Measurements from ENCODE around the gene P2RX7.

The P2RX7 gene

GRCh38 chr12:121132601-121133481, at the start of gene P2RX7:
TSS of gene P2RX7 (plus strand) at chr12:121132876. CDS start at chr12:121132971, 95 bp downstream.
- no peak for FAIRE-seq

- FAIRE-seq = no peak
These were observed 48.4 kb upstream of the P2RX7 start for GRCh38 chr12:121084229-121084628.

DNA sequence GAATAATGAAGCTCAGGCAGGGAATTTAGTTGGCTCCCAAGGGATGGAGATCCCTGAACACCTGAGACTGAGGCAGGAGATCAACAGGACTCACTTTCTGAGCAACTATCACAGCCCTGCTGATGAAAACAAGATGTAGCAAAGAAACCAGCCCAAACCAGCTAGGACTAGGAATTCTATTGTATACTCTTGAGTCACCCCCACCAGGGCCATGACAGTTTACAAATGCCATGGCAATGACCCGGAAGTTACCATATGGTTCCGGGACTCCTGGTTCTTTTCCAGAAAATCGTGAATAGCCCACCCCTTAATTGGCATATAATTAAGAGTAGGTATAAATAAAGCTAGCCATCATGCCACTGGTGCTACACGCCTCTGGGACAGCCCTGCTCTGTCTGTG, 47.6 kb upstream of the P2RX7 start:
- no peak for FAIRE-seq

DNA sequence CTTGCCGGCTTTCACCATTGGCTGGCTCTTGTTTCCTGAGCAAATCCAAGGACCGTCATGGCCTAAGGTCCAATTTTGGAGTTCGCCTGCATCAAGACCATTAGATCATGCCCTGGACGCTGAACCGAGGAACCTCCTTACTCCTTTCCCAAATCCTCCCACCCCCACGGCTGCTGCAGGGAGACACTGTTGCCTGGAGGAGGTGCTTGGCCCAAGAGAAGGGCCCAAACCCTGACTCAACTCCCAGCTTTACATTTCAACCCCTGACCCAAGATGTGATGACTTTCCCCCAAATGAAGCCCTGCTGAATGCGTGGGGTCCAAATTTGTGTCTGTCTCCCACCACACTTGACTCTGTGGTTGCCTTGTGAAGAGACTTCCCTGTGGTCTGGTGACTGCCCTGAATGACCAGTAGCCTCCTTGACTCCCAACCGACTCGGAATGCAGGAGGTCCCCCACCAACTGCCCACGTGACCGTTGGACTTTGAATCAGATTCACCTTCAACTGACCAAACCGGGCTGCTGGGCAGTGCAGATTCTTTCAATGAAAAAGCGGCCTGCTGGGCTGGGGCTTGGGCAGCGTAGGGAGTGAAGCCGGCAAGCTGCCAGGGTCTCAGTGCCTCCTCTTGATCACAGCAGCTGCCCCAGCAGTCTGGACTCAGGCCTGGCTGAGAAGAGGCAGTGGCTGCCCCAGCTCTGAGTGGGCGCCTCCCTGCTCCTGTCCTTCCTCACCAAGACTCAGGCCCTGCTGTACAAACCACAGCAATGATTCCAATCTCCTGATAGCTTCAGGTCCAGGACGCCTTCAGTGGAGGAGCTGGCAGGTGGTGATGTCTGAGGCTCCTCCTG, 46.9 kb upstream of the P2RX7 start:
- no peak for FAIRE-seq

GRCh38 chr12:121086781-121087295, 45.8 kb upstream of the P2RX7 start:
- FAIRE-seq = no peak

DNA sequence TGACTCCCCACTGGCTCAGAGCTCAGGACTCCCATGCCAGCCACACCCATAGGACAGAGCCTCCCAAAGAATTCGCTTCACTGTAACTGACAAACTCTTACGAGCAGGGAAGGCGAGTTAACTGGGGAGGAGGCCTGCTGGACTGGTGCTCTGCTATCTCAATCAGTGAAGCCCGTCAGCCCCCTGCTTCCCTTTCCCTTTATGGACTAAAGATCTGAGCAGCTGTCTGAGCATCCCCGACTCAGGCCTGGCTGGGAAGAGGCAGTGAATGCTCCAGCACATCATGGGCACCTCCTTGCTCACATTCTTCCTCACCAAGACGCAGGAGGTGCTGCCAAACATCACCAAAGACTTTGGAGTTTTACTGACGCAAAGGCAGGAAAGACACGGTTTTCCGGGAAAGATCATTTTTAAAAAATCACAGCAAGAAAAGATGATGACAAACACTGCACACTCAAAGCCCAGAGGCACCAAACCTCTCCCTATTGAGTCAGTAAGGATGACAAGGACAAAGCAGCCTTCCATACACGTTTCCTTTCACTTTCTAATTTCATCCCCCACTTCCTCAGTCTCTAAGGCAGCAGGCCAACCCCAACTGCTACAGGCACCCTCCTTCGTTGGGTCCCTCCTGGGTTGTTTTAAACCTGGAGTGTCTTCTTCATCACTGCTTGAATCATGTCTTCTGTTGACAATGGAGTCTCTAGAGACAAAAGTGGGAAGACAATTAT, 45.0 kb upstream of the P2RX7 start:
- FAIRE-seq = no peak

DNA sequence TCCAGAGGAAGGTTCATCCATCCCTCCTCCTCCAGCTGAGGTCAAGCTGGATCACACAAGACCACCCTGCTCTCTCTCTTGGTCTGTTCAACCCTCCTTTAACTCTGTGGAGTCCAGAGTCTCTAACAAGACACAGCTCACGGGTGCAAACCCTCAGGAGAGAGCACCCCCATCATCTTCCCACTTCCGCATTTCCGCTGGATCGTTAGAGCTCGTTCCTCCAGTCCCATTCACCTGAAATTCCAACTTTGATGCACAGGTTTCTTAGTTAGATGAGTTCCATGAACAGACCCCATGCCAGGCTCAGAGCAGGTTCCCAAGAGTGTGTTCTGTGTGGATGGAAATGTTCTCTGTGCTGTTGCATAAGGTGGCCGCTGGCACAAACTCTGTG, 44.5 kb upstream of the P2RX7 start:
- no peak for FAIRE-seq

DNA sequence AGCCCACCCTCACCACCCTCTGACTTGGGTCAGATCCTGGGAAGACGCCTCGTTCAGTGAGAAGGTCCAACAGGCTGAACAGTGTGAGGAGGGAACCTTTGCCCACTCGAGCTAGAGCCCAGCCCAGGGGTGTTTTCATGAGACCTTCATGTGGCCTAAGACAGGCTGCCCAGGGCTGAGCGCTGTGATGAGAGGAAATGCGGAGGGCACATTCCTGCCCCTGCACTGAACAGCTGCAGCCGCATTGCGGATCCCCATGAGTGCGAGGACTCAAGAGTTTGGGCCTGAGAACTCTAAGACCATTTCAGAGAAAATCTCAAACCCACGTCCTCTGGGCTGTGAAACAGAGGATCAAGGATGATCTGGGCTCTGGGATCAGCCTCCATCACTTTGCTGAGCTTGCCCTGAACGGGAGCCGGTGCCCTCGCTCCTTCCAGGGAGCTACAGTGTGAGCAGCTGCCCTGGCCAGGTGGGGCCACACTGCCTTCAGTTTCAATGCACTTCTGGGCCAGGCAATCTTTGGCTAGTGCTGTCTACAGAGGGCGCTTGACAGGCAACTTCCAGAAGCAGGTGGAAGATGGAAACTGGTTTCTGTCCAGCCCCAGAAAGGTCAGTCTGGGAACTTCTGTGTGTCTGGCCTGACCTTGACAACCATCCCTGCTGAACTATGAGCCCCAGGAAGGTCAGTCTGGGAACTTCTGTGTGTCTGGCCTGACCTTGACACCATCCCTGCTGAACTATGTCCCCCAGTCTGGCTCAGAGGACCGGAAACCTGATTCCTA, 43.5 kb upstream of the P2RX7 start:
- FAIRE-seq = no peak

DNA sequence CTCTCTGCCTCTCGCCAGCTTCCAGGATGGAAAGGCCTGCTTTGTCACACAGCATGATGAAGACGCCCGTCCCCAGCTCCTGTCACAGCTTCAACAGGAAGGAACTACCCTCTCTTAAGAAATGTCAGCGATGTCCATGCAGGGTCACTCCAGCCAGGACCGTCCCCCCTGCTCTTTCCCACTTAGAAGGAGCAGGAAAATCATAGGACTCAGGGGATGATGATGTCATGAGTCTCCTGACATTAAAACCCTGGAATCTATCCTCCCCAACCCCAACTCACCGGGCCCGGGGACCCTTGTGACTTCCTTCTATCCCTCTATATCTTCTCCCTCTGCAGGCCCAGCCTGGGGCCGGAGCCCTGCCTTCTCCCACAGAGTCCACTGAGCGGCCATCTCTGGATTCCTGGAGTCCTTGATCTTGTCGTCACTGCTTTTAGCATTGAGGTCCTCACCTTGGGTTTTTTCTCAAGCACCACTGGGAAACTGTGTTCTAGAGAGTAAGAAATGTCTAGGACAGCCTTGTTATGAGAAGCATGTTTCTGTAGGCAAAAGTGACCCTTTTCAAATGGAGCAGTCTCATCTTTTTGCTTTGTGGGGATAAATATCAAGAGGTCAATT, 42.8 kb upstream of the P2RX7 start:
- no peak for FAIRE-seq

DNA sequence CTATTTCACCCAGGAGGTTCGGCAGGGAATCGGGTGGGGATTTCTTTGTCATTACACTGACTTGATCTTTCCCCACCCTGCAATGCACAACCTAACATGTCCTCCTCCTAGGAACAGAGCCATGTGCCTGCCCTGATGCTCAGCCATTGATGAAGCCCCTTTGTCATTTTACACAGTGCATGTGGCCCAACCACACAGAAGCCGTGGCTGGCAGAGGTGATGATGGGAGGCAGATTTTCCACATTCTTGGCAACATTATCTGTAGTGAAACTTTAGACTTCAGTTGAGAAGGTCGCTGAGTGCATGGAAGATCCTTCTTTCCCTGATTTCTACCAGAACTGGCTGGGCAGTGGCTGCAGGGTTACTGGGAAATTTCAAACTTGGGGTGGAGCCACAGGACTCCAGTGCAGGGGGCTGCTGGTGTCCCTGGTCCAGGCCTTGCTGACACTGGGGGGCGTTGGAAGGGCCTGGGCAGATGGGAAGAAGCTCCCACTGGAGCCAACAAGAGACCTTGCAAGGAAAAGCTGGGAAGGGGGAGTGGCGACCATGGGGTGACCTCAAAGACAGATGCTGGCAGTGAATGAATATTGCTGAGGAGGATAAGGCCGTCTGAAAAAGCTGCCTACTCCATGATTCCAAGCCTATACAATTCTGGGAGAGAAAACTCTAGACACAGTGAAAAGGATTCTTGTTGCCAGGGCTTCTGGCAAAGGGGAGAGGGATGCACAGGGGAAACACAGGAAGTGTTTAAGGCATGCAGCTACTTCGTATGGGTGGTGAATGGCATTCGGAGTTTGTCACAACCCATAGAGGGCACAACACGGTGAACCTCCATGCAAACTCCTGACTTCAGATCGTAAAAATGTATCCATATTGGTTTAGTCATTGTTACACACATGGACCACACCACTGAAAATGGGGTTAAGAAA, 41.8 kb upstream of the P2RX7 start:
- no peak for FAIRE-seq

DNA sequence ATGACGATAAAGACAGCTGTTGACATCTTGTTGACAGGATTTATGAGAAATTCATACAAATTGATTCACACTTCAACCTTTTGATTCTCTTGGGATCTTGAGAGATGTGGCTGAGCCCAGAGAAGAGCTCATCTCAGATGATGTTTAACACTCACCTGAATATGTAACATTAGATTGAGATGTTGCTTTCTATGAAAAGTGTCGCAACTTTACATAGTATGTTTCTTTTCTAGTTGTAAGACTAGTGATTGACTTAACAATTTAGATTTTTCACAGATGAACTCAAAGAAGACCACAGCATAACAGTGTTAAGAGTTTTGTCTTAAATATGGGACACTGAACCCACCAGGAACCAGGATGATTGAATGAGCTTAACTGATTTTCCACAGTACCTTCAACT, 40.6 kb upstream of the P2RX7 start:
- no peak for FAIRE-seq

DNA sequence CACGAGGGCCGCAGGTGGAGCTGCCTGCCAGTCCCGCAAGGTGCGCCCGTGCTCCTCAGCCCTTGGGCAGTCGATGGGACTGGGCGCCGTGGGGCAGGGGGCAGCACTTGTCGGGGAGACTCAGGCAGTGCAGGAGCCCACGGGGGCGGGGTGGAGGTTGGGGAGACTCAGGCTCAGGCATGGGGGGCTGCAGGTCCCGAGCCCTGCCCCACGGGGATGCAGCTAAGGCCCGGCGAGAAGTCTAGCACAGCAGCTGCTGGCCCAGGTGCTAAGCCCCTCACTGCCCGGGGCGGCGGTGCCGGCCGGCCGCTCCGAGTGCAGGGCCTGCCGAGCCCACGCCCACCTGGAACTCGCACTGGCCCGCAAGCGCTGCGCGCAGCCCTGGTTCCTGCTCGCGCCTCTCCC, 39.2 kb upstream of the P2RX7 start:
- no peak for FAIRE-seq

DNA sequence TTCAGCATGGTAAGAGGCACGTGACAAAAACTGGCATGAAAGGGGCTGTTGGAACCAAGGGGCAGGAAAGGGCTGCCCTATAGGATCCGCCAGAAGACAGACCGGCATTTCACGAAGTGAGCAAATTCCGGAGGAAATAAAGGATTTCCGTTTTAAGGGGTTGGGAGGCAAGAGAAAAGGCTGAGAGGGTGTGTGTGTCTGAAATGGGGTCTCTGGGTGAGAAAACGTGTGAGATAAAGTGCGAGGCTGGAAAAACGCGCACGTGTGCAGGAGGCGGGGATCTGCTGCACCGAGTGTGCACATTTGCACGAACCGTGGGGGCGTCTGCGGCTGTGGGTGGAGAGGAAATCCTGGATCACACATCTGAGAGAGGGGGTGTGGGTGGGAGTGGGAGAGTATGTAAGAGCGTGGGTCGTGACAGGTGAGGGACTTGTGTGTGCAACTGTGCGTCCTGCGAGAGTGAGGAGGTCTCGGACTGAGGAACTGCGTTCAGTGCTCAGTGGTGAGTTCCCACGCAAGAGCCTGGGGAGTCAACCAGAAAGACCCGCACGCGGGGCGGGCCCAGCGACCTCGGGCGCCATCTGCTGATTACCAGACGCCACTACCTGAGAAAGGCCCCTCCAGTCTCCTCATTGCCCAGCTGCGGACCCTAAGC, 37.0 kb upstream of the P2RX7 start:
- no peak for FAIRE-seq

GRCh38 chr12:121096199-121096798, 36.4 kb upstream of the P2RX7 start:
- no peak for FAIRE-seq

DNA sequence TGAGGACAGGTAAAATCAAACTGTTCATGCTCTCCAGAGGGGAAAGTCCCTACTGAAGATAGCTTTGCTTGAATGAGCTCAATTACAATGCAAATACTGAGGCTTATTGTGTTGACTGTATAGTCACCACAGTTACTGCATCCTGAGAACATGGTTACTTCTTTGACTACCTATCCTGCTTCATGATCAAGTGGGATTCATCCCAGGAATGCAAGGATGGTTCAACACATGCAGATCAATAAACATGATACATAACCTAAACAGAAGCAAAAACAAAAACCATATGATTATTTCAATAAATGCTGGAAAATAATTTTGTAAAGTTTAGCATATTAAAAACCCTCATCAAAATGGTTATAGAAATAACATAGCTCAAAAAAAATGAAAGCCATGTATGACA, 32.9 kb upstream of the P2RX7 start:
- FAIRE-seq = no peak

- no peak for FAIRE-seq
These were observed 30.4 kb upstream of the P2RX7 start for GRCh38 chr12:121102307-121102706.

- no peak for FAIRE-seq
These were observed 25.0 kb upstream of the P2RX7 start for GRCh38 chr12:121107681-121108080.

- FAIRE-seq = no peak
These were observed 24.2 kb upstream of the P2RX7 start for GRCh38 chr12:121108492-121108891.

DNA sequence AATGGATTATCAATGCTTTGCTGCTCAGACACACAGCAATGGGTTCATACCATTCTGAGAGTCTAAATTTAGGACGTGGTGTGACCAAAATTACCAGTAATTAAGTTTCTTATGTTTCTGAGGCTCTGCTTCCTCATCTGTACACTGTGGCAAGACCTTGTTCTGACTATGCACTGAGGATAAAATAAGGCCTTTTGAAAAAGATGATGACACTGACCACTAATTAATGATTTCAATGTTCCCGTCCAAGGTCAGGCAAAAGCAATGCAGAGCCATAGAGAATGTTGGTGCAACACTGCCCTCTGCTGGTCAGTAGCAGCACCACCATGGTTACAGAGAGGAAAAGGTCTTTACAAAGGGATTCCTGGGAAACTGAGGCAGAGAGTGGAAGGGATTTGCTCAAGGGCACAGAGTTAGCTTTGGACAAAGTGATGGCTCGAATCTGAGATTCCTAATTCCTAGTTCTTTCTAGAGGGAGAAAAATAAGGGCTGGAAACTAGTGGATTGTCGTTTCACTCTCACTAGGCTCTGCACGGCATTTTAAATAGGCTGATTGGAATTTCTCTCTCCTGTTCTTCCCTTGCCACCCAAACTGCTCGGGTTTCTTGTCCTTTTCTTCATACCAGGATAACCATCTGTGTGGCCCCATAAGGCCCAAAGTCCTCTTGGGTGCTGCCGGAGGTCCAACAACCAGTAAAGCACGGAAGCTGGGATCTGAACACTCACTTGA, 22.3 kb upstream of the P2RX7 start:
- no peak for FAIRE-seq
